Nephron (organoid): ENCODE results near the gene TP53BP1.

ENCODE experiments used
- H3K27ac Mint-ChIP-seq, 3 experiments: 2 replicates each; pipeline ENCODE4 v1.8.0; 2020; ENCODE audit warnings: mixed read lengths in 3 of 3, mild to moderate bottlenecking in 2 of 3, moderate library complexity in 1 of 3
- H3K27me3 Mint-ChIP-seq: 2 replicates; pipeline ENCODE4 v1.8.0; 2021; ENCODE audit warnings: low read depth, mild to moderate bottlenecking, moderate library complexity, mixed read lengths
- H3K36me3 Mint-ChIP-seq: 2 replicates; pipeline ENCODE4 v1.8.0; 2020; ENCODE audit warnings: low read depth, mixed read lengths
- H3K4me1 Mint-ChIP-seq: 2 replicates; pipeline ENCODE4 v1.8.0; 2020; ENCODE audit warnings: mixed read lengths
- H3K4me3 Mint-ChIP-seq, 3 experiments: 2 replicates each; pipeline ENCODE4 v1.8.0; 2020; ENCODE audit warnings: mild to moderate bottlenecking in 3 of 3, mixed read lengths in 3 of 3, moderate library complexity in 2 of 3
- H3K9me3 Mint-ChIP-seq: 2 replicates; pipeline ENCODE4 v1.8.0; 2020; ENCODE audit warnings: mixed read lengths
- CTCF ChIP-seq, 3 experiments: fragments of 200-600 bp; sonication (generic); IDR thresholded peaks; one replicate each; pipeline ENCODE4 v1.5.0; 2021; ENCODE audit warnings: antibody characterized with exemption in 3 of 3; ENCODE audit not compliant: unreplicated experiment in 3 of 3

TP53BP1 gene

GRCh38 chr15:43487271-43487895, 5.6 kb downstream of the TP53BP1 start:
- no peak for TF ChIP-seq CTCF (IDR thresholded peaks at IDR 0.05; ENCODE audit: unreplicated experiment in 3 of 3)
- Mint-ChIP-seq H3K4me3 (no peak overlapping the region), H3K4me1 (peaks cover 16% of the 10 kb centered on the region), H3K27me3 (no peaks in the 10 kb centered on the region), H3K36me3 (peaks cover 74% of the 10 kb centered on the region), H3K9me3 (no peaks in the 10 kb centered on the region), H3K27ac (no peak overlapping the region)

- H3K4me3 Mint-ChIP-seq: no peak overlapping the region
- no peak overlapping the region for H3K27ac Mint-ChIP-seq
- H3K27me3 Mint-ChIP-seq: no peaks in the 10 kb centered on the region
- H3K9me3 Mint-ChIP-seq: no peaks in the 10 kb centered on the region
- TF ChIP-seq CTCF (IDR thresholded peaks at IDR 0.05; ENCODE audit: unreplicated experiment in 3 of 3): no peak
- peaks cover 5% of the 10 kb centered on the region for H3K4me1 Mint-ChIP-seq
- peaks cover 75% of the 10 kb centered on the region for H3K36me3 Mint-ChIP-seq
Observed at GRCh38 chr15:43484455-43484854, 8.5 kb downstream of the TP53BP1 start.

GRCh38 chr15:43483297-43484128, 9.4 kb downstream of the TP53BP1 start:
- no peaks in the 10 kb centered on the region for H3K9me3 Mint-ChIP-seq
- H3K27me3 Mint-ChIP-seq: no peaks in the 10 kb centered on the region
- H3K27ac Mint-ChIP-seq: peak overlapping the region in 1 of 3 experiments; percentile 0
- no peaks in the 10 kb centered on the region for H3K4me1 Mint-ChIP-seq
- H3K4me3 Mint-ChIP-seq: no peak overlapping the region
- H3K36me3 Mint-ChIP-seq: peaks cover 75% of the 10 kb centered on the region
- peak in 2 of 3 experiments; percentile 20 to 30 for TF ChIP-seq CTCF (IDR thresholded peaks at IDR 0.05; ENCODE audit: unreplicated experiment in 3 of 3)

GRCh38 chr15:43473885-43474284, 19.1 kb downstream of the TP53BP1 start:
- Mint-ChIP-seq H3K27ac (no peak overlapping the region), H3K9me3 (no peaks in the 10 kb centered on the region), H3K27me3 (no peaks in the 10 kb centered on the region), H3K4me3 (no peak overlapping the region), H3K4me1 (no peaks in the 10 kb centered on the region), H3K36me3 (peaks cover 94% of the 10 kb centered on the region)
- TF ChIP-seq CTCF (IDR thresholded peaks at IDR 0.05; ENCODE audit: unreplicated experiment in 3 of 3): no peak

GRCh38 chr15:43471975-43472374, 21.0 kb downstream of the TP53BP1 start:
- H3K27ac Mint-ChIP-seq: no peak overlapping the region
- no peaks in the 10 kb centered on the region for H3K4me1 Mint-ChIP-seq
- peaks cover 92% of the 10 kb centered on the region for H3K36me3 Mint-ChIP-seq
- no peaks in the 10 kb centered on the region for H3K27me3 Mint-ChIP-seq
- TF ChIP-seq CTCF (IDR thresholded peaks at IDR 0.05; ENCODE audit: unreplicated experiment in 3 of 3): no peak
- no peaks in the 10 kb centered on the region for H3K9me3 Mint-ChIP-seq
- no peak overlapping the region for H3K4me3 Mint-ChIP-seq
